Measurements from ENCODE around the gene NCCRP1. TPM values are rescaled to one million over a fixed set of nuclear protein-coding genes. Genes with fewer than 3 reads are reported as not detected.

Gene NCCRP1
- total RNA-seq, 1 donor from 2014 or later = 1.9 TPM

GRCh38 chr19:39251081-39251480 is 54.3 kb downstream of the NCCRP1 start:
- H3K36me3 ChIP-seq = no peaks in the 10 kb centered on the region
- no peaks in the 10 kb centered on the region for H3K9me3 ChIP-seq (ENCODE audit: low read depth)
- H2AFZ ChIP-seq (replicated peaks) = no peak overlapping the region
- no peak overlapping the region for H3K4me3 ChIP-seq
- Mint-ChIP-seq H3K4me3 (no peak overlapping the region), H3K27ac (no peak overlapping the region), H3K4me1 (peaks cover 2% of the 10 kb centered on the region), H3K36me3 (no peaks in the 10 kb centered on the region), H3K27me3 (ENCODE audit: insufficient read depth, low read depth) (peaks cover 30% of the 10 kb centered on the region), H3K9me3 (no peaks in the 10 kb centered on the region)
- H3K79me2 ChIP-seq (ENCODE audit: low read depth) = no peaks in the 10 kb centered on the region
- no peak for TF ChIP-seq EZH2phosphoT487 (IDR thresholded peaks at IDR 0.05)
- TF ChIP-seq CTCF (IDR thresholded peaks at IDR 0.05) = no peak
- TF ChIP-seq EZH2 (IDR thresholded peaks at IDR 0.05) = no peak
- no peak overlapping the region for H3K4me2 ChIP-seq
- H3K27ac ChIP-seq = no peak overlapping the region
- H3K4me1 ChIP-seq = no peaks in the 10 kb centered on the region
- H3F3A ChIP-seq (ENCODE audit: low read depth) = no peaks in the 10 kb centered on the region
- H4K20me1 ChIP-seq (ENCODE audit: low read depth) = no peaks in the 10 kb centered on the region
- no peak for DNase-seq (ENCODE audit: low spot score)
- peaks cover 96% of the 10 kb centered on the region for H3K27me3 ChIP-seq
- no peak overlapping the region for H3K9ac ChIP-seq

Other genes with a start within 250 kb of the NCCRP1 start
- gene FBXO17, start 221.2 kb upstream of the NCCRP1 start, total RNA-seq (ENCODE audit: low replicate concordance) = 8.3 and 24.9 TPM in 2 replicates
- 3.1 and 7.9 TPM in 2 replicates for gene FBXO27, start 164.4 kb upstream of the NCCRP1 start, total RNA-seq (ENCODE audit: low replicate concordance)
- gene ACP7, start 112.6 kb upstream of the NCCRP1 start, total RNA-seq (ENCODE audit: low replicate concordance) = 0.22 TPM in 1 of 2 replicates, not detected in the other
- 9.7 and 34.3 TPM in 2 replicates for gene PAK4, start 71.2 kb upstream of the NCCRP1 start, total RNA-seq (ENCODE audit: low replicate concordance)
- gene SYCN, start 7.3 kb downstream of the NCCRP1 start, total RNA-seq (ENCODE audit: low replicate concordance) = not detected in 2 replicates
- gene IFNL3, start 48.0 kb downstream of the NCCRP1 start, total RNA-seq (ENCODE audit: low replicate concordance) = not detected in 2 replicates
- not detected in 2 replicates for gene IFNL4, start 51.9 kb downstream of the NCCRP1 start, total RNA-seq (ENCODE audit: low replicate concordance)
- not detected in 2 replicates for gene IFNL2, start 71.4 kb downstream of the NCCRP1 start, total RNA-seq (ENCODE audit: low replicate concordance)
- gene IFNL1, start 99.4 kb downstream of the NCCRP1 start, total RNA-seq (ENCODE audit: low replicate concordance) = not detected in 2 replicates
- gene LRFN1, start 123.9 kb downstream of the NCCRP1 start, total RNA-seq (ENCODE audit: low replicate concordance) = 0.17 and 4.3 TPM in 2 replicates
- gene GMFG, start 139.1 kb downstream of the NCCRP1 start, total RNA-seq (ENCODE audit: low replicate concordance) = 0.43 TPM in 1 of 2 replicates, not detected in the other
- 32.8 and 105 TPM in 2 replicates for gene SAMD4B, start 145.5 kb downstream of the NCCRP1 start, total RNA-seq (ENCODE audit: low replicate concordance)
- gene PAF1, start 194.1 kb downstream of the NCCRP1 start, total RNA-seq (ENCODE audit: low replicate concordance) = 15.6 and 29.1 TPM in 2 replicates
- gene MED29, start 194.4 kb downstream of the NCCRP1 start, total RNA-seq (ENCODE audit: low replicate concordance) = 27.0 and 28.2 TPM in 2 replicates
- gene ZFP36, start 209.9 kb downstream of the NCCRP1 start, total RNA-seq (ENCODE audit: low replicate concordance) = 1.2 TPM in 1 of 2 replicates, not detected in the other
- 10.7 and 46.9 TPM in 2 replicates for gene PLEKHG2, start 215.7 kb downstream of the NCCRP1 start, total RNA-seq (ENCODE audit: low replicate concordance)
- 94.8 and 268 TPM in 2 replicates for gene RPS16, start 239.0 kb downstream of the NCCRP1 start, total RNA-seq (ENCODE audit: low replicate concordance)
- 48.5 and 84.3 TPM in 2 replicates for gene SUPT5H, start 248.6 kb downstream of the NCCRP1 start, total RNA-seq (ENCODE audit: low replicate concordance)